HG02642 (cell line): ENCODE data around the gene SLC8A1.

Experiments used
- ATAC-seq: cut with Tn5 transposase; IDR thresholded peaks from one replicate; pipeline ENCODE4 v1.9.1; 2021; ENCODE audit warnings: mild to moderate bottlenecking; ENCODE audit not compliant: unreplicated experiment, poor library complexity

SLC8A1 gene

DNA sequence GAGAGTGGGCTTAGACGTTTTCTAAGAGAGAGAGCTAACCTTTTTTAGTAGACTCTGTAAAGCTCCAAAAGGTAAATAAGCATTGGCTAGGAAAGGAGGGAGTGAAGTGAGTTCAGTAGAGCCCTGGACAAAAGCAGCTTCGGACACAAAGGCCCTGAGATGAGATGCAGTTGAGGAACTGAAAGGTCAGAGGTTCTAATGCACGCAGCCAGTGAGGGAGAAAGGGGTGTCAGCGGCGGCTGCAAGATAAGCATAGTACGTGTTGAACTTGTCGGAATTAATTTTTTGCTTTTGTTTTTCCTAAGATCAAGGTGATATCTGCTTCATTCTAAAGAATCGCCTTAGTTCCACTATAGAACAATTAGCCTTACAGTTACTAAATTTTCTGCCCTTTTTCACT is 11.2 kb upstream of the SLC8A1 start:
- ATAC-seq, result no peak

DNA sequence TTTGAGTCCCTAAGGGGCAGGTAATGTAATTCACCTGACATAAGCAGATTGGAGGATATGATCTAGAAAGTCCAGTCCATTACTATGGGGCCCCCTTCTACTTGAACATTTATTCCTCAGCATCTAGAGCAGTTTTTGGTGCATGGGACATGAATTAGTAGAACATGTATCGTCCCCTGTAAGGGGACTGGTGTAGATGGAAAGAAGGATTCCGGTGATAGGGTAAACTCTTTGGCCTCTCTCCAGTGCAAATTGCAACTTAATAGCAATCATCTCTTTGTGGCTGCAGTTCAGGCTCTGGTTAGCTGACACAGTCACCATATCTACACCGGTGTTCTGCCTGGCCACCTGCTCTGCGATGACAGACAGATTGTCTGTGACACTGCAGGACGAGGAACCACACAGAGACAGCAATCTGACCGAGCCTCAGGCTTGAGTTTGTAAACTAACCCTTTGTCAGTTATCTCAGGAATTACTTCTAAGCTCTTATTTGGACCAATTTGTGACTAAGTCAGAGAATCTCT is 6.4 kb upstream of the SLC8A1 start:
- ATAC-seq, result no peak

DNA sequence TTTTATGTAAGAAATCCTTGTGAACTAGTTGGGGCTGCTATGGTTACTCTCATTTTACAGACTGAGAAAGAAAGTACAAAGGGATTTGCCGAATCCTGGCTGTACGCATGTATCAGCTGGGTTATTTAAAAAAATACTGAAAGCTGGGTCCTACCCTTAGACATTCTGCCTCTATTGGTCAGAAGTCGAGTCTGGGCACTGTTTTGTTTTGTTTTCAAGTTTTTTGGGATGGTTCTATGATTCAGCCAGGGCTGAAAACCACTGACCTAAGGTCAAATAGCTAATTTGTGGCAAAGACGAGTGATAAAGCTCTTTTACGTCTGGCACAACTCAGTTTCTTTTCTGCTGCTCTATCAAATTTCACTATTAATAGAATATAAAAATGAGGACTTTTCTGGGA is 5.9 kb upstream of the SLC8A1 start:
- no peak for ATAC-seq

DNA sequence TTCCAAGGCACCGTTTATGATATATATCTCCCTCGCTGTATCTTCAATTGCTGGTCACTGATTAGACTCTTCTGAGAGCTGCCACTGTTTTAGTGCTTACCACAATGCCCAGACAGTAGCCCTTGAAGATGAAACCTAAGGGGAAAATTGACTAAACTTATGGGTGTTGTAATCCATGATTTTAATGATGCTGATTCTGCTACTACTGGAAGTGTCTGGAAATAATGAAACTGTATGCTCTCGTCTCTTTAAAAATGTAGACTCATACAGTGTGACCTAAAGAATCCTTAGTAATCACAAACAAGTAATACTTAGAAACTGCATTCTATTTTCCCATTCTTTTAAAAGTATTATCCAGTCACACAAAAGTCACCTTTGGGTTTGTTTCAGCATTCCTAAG is 5.5 kb upstream of the SLC8A1 start:
- ATAC-seq, result no peak

DNA sequence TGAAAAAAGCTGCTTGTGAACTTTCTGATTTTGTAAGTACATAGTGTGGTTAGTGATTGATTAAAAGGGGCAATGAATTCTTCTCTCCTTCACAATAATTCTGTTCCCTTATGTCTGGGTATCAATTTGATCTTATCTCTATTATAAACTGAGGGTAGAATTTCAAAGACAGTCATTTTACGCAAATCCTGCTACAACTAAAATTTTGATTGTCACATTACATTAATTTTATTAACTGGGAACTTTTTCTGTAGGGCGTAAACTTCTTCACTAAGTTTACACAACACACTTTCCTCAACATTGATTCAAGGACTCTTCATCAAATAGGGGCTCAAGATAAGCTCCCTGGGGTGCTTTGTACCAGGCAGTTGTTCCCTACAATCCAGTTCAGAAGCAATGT is 5.0 kb upstream of the SLC8A1 start:
- no peak for ATAC-seq

DNA sequence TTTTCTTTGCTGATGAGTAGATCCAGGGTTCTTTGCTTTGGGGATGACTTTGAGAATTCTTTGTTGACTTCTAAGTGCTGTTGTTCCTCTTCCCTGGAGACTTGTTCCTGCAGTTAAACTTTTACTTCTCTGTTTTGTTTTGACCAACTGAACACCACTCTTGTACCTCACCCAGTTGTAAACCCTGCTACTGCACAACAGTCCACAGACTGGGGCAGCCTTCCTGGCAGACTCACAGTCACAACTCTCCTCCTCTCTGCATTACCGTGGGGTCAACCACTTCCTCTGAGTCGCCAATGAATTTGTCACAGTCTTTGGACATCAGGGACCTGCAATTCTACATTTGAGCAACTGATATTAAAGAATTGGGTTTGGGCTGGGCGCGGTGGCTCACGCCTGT is 3.8 kb upstream of the SLC8A1 start:
- ATAC-seq, result no peak

DNA sequence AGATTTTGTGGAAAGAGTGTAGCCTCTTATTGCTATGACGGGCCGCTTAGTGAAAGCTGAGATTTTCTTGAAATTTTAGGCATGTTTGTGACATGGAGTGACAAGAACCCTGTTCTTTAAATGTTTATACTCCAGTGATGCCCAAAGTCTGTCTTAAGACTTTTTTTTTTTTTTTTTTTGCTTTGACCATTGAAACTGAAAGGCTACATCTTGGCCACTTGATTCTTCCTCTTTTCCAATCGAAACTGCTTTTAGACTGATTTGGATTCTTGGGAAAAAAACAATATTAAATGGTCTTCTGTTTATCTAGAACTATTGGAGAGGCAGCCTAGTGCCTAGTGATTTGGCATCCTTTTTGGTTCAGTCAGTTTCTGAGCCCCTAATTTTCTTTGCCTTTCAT is 2.4 kb upstream of the SLC8A1 start:
- ATAC-seq, result no peak

DNA sequence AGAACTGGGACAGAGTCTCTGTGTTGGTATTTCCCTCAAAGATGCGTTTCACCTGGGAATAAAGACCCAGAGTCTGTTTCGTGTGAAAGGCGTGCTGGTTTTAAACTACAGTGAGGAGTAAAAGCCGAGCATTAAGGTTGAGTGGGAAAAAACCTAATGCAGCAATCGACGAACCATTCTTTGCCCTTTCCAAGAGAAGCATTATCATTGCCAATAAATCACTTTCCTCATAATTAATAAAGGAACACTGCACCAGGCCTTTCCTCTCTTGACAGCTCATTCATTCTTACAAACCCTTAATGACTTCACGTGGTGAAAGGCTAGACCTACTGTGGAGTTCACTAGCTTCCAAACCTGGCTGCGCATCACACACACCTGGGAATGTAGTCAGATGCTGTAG is 896 bp upstream of the SLC8A1 start:
- ATAC-seq, result no peak

DNA sequence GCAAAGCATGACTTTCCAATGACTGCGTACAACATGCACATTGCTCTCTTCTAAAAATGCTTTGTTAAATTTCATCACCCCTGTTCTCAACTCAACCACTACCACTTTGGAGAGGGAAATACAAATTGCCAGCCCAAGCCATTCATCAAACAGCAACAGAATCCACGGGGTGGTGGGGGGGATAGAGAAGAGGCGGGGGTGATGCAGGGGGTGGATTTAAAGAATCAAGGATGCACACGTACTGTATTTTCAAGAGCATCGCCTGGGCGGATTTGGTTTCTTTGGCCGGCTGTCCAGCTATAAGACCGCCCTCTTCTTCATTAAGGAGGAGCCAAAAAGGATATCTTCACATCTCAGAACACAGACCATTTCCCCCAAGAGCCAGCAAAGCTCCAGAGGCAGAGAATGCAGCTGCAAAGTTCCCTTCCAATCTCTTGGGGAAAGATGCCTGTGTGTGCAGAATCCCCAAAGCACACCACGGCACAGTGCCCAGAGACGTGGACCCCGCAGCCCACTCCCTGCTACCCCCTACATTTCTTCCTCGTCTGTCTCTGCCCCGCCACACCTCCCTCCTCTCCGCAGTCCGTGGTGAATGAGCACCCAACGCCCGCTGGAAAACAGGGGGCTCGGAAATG is 977 bp downstream of the SLC8A1 start:
- no peak for ATAC-seq

DNA sequence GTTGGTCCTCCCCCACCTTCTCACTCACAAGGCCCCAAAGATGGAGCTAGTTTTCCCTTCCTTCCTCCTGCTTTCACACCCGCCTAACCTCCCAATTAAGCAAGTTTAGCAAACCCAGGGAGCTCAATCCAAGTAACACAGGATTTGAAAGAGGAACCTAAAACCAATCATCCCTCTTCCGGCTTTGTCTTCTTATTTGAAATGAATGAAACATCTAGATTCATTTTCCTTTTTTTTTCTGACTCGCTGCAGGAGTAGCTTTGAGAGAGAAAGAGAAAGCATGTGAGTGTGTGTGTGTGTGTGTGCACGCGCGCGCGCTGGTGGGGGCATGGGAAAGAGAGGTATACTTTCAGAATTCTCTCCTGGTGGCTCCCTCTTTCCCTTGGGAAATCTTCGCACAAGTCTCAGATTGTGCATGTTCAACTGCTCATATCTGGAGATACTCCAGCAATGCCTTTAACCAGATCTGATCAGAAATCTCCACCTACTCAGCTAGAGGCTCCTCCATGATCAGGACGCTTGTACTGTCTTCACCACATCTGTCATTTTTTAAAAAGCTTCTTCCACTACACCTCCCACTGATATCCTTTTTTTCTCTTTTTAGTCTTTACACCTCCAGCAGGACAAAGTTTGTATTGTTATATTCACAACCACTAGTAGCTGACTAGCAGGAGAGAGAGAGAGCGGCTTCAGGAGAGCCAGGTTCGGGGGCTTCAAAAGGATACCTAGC is 1.7 kb downstream of the SLC8A1 start:
- ATAC-seq, result no peak

DNA sequence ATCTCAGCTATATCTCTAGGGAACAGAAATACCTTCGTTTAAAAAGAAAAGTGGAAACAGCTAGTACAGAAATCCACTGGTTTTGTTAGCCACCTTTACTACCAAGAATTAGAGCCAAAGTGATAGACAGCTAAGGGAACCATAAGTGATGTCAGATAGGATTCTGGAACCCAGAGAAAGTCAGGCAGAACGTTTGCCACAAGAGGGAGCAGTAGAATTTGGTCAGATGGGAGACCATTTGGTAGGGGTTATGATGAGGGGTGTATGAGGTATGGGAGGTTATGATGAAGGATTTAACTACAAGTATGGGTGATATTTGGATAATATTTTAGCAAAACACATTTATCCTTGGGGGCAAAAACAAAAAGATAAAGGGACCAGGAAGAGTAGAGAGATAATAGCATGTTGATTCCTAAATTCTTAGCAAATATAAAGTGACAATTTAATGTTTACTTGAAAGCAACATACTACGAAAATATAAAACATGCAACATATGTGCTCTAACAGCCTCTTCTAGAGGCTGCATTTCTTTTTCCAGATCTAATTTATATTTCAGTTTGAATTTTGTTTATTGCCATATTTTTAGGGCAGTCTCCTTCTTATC is 3.3 kb downstream of the SLC8A1 start:
- no peak for ATAC-seq

DNA sequence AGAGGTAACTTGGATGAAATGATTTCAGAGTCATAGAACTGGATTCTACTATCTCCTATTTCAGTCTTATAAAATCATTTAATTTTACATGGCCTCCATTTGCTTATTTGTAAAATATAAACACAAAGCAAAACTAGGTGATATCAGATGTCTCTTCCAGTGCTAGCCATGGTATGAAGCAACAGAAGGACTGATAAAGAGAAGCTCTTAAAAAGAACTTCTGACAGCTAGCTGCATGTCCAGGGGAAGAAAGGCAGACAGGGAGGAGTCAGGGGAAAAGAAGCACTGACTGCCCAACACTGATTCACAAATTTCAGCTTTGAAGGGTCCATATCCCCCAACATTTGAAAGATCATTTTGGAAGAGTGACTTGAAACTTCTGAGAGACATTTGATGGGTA is 6.4 kb downstream of the SLC8A1 start:
- no peak for ATAC-seq

DNA sequence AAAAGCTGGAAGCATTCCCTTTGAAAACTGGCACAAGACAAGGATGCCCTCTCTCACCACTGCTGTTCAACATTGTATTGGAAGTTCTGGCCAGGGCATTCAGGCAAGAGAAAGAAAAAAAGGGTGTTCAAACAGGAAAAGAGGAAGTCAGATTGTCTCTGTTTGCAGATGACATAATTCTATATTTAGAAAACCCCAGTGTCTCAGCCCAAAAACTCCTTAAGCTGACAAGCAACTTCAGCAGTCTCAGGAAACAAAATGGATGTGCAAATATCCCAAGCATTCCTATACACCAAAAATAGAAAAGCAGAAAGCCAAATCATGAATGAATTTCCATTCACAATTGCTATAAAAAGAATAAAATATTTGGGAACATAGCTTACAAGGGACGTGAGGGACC is 11.1 kb downstream of the SLC8A1 start:
- ATAC-seq, result no peak

DNA sequence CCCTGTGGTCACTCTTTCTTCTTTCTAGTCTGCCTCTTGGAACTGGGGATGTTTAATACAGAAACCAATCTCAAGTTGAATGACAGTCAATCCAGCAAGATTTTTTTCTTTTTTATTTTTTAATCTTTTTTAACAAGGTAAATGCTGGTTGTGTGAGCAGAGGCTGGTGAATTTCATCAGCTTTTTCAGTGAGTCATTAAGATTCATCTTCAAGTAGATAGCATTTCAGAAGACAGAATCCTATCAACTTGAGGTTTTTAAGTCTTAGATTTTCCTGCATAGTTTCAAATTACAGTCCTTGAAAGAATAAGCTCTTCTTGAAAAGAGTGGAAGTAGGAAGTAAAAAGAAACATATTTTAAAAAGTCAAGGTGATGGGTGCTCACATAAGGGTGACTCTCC is 12.4 kb downstream of the SLC8A1 start:
- ATAC-seq, result no peak

DNA sequence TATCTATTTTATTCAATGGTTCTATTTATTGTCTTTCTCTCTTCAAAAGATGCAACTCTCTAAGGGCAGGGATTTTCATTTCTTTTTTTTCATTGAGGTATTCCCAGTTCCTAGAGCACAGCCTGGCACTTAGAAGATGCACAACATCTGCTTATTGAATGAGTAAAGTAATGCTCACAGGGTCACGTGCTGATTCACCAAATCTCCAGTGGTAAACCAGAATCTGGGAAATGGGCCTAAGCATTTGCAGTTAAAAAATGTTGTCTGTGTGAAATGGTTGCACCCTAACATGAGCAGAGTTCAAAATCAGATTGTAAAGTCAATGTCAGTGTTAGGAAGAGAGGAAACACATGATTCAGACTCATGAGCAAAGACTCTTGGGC is 15.8 kb downstream of the SLC8A1 start:
- no peak for ATAC-seq

DNA sequence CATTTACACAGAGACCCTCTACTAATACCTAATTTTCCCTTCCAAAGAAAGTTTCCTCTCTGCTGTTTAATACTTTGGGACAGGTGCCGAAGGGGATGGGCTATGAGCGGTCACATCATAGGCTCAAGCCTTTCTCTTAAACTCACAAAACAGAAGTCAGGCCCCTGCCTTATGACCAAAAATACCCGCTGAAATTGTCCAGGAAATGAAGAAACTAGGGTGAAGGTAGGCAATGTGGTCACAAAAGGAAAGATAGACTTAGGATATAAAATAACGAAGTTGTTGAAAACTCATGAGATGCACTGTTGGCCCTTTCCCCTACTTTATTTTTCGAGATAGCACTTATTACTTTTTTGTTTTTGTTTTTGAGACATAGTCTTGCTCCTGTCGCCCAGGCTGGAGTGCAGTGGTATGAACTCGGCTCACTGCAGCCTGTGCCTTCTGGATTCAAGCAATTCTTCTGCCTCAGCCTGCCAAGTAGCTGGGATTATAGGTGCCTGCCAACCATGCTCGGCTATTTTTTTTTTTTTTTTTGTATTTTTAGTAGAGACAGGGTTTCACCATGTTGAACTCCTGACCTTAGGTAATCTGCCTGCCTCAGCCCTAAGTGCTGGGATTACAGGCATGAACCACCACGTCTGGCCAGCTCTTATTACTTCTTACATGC is 16.3 kb downstream of the SLC8A1 start:
- ATAC-seq, result no peak

DNA sequence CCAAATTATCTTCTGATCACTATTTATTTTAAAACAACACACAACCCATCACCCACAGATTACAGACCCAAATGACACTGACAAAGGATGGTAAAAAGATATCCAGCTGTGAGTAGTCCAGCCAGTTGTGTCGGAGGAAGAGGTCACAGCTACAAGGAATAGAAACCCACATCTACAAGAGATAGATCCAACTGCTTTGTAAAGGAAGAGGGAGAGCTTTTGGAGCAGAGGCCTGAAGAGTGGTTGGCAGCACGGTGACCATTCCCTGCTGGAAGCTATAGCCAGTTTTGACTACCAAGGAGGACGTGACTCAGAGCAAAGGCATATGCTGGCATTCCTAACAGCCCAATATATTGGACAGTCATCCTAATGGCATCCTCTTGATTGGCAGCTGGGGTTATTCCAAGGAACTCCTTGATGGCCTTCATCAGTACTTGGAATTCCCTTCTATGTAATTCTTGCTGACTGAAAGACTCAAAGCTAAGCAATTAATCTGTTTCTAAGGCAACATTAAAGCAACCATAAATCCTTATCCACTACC is 17.1 kb downstream of the SLC8A1 start:
- ATAC-seq, result no peak

DNA sequence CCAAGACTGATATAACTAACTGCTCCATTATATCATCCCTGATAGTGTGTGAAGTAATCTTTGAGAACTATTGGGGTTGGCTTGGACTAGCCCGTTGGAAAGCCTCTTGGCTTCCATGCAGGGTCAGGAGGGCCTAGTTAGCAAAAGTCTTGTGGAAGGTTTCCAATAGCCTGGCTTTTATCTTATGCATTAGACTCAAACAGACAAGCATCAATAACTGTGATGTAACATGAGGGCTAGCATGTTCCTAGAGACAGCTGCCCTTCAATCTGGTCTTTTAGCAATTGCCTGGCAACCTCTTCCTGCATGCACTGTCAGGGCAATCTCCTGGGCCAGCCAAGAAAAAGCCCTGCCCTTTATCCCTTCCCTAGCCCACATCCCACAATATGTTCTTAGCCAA is 18.2 kb downstream of the SLC8A1 start:
- no peak for ATAC-seq

DNA sequence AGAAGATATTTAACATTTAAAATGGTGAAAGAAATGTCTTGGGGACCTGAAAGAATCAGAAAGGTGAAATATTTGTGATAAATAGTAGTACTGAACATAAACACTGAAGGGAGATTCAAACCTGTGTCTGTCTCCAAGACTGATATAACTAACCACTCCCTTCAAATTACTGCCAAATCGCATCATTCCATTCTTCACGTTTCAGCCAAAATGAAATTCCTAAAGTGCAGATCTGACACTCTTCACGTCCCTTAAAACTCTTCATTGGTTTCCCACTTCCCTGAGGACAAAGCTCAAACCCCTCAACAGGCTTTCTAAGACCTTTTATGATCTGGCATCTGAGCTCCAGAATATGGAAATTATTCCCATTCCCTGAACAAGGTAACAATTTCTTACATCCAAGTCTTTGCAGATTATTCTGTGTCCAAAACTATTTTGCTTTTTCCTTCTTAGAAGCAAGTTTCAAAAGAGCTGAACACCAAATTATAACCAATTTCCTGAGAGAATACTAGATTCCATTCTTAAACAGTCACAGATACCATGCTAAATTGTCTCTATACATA is 18.9 kb downstream of the SLC8A1 start:
- ATAC-seq, result no peak

DNA sequence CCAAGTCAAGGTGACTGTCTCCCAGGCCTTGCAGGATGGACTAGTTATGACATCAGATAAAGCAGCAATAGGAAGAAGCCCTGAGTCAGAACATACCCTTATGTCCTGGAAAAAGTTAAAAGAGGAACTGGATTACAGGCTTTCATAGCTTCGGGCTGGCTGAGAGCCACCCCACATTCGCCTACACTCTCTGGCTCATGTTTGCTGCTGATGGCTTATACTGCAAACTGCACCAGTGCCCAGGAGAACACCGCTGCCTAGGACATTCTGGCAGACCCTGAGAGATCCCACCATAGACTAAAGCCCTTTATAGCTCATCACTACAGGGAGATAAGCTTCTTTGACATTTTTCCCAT is 20.3 kb downstream of the SLC8A1 start:
- ATAC-seq, result no peak
